GM12874 (cell line): ENCODE measurements around the gene RAI1.

Experiments
- CTCF ChIP-seq: IDR thresholded peaks from 2 replicates; pipeline ENCODE4 v1.5.1; 2011; ENCODE audit warnings: low read depth, mild to moderate bottlenecking, control low read depth, low read length, moderate library complexity; ENCODE audit not compliant: insufficient read depth

Gene RAI1

GRCh38 chr17:17732892-17733670 is 51.8 kb downstream of the RAI1 start:
- no peak for TF ChIP-seq CTCF

GRCh38 chr17:17736205-17737183 is 55.2 kb downstream of the RAI1 start:
- TF ChIP-seq CTCF: no peak

- TF ChIP-seq CTCF: no peak
Measured at GRCh38 chr17:17737961-17738894, 57.0 kb downstream of the RAI1 start.

GRCh38 chr17:17738901-17739300 is 57.6 kb downstream of the RAI1 start:
- TF ChIP-seq CTCF: no peak

GRCh38 chr17:17739388-17740066 is 58.3 kb downstream of the RAI1 start:
- TF ChIP-seq CTCF: no peak

- no peak for TF ChIP-seq CTCF
Measured at GRCh38 chr17:17740615-17741348, 59.5 kb downstream of the RAI1 start.
